ENCODE data around the gene MYMX.
A peak's percentile ranks its signal among the peaks of the same experiment; 100 is the strongest.

MYMX gene

GRCh38 chr6:44235891-44236516, 19.3 kb downstream of the MYMX start:
- CTCF ChIA-PET, result interaction anchor here (0.8 to 6.3 kb wide), 13 partner anchors 9 to 137 kb away, joined by 3 to 96 read pairs (median 13); partner anchors contain the start of genes HSP90AB1 and SLC29A1
- Histone ChIP-seq H3K27me3 (replicated peaks in 2 of 5; ENCODE audit: control insufficient read depth in 4 of 5, insufficient read depth in 5 of 5, low read length in 4 of 5) (no peaks in the 10 kb centered on the region), H3K36me3 (ENCODE audit: control insufficient read depth in 4 of 4, insufficient read depth in 4 of 4, low read length in 3 of 4) (peaks cover 2 to 35% (median 6%) of the 10 kb centered on the region in 4 experiments), H3K27ac (ENCODE audit: insufficient read depth in 1 of 2, low read depth in 1 of 2, low read length in 2 of 2, poor library complexity in 1 of 2, severe bottlenecking in 2 of 2) (no peak overlapping the region), H3K9me3 (ENCODE audit: control extremely low read depth in 1 of 5, control insufficient read depth in 4 of 5, insufficient read depth in 2 of 5, low read depth in 1 of 5, low read length in 4 of 5) (no peaks in the 10 kb centered on the region), H3K4me3 (ENCODE audit: control insufficient read depth in 1 of 7, extremely low read depth in 1 of 7, insufficient read depth in 4 of 7, low read depth in 2 of 7, low read length in 6 of 7) (no peak overlapping the region), H3K4me1 (ENCODE audit: control extremely low read depth in 1 of 4, control insufficient read depth in 4 of 4, insufficient read depth in 4 of 4, low read length in 3 of 4) (peaks cover 0 to 42% (median 40%) of the 10 kb centered on the region in 4 experiments)
- WGBS (ENCODE audit: insufficient coverage), result 100% methylated on average over 5 of the region's 6 CpGs
- DNase-seq, result no peak
- POLR2A ChIA-PET, result interaction anchor here (0.6 to 0.9 kb wide), 2 partner anchors 9 to 11 kb away, joined by 3 to 4 read pairs; partner anchors contain the start of gene HSP90AB1

GRCh38 chr6:44237021-44237812, 20.5 kb downstream of the MYMX start:
- ChIA-PET CTCF (interaction anchor here (0.6 to 6.3 kb wide), 13 partner anchors 8 to 141 kb away, joined by 3 to 96 read pairs (median 4); partner anchors contain the start of genes HSP90AB1 and SLC29A1), POLR2A (interaction anchor here (0.6 to 1.8 kb wide), 4 partner anchors 8 to 143 kb away, joined by 3 to 14 read pairs (median 4); partner anchors contain the start of gene HSP90AB1)
- no peaks in the 10 kb centered on the region for H3K9me3 ChIP-seq (ENCODE audit: control extremely low read depth in 1 of 5, control insufficient read depth in 4 of 5, insufficient read depth in 2 of 5, low read depth in 1 of 5, low read length in 4 of 5)
- H3K27ac ChIP-seq (ENCODE audit: insufficient read depth in 1 of 2, low read depth in 1 of 2, low read length in 2 of 2, poor library complexity in 1 of 2, severe bottlenecking in 2 of 2), result peak overlapping the region in 1 of 2 experiments; percentile 86
- WGBS (ENCODE audit: insufficient coverage), result 37% methylated on average over 20 of the region's 22 CpGs
- peak overlapping the region; percentile 39 to 82 (median 64) for H3K4me3 ChIP-seq (ENCODE audit: control insufficient read depth in 1 of 7, extremely low read depth in 1 of 7, insufficient read depth in 4 of 7, low read depth in 2 of 7, low read length in 6 of 7)
- H3K36me3 ChIP-seq (ENCODE audit: control insufficient read depth in 4 of 4, insufficient read depth in 4 of 4, low read length in 3 of 4), result peaks cover 0 to 24% (median under 1%) of the 10 kb centered on the region in 4 experiments
- H3K4me1 ChIP-seq (ENCODE audit: control extremely low read depth in 1 of 4, control insufficient read depth in 4 of 4, insufficient read depth in 4 of 4, low read length in 3 of 4), result peaks cover 0 to 42% (median 37%) of the 10 kb centered on the region in 4 experiments
- H3K27me3 ChIP-seq (replicated peaks in 2 of 5; ENCODE audit: control insufficient read depth in 4 of 5, insufficient read depth in 5 of 5, low read length in 4 of 5), result no peaks in the 10 kb centered on the region
- peak; percentile 90 to 97 (median 95) for DNase-seq

GRCh38 chr6:44237813-44238433, 21.2 kb downstream of the MYMX start:
- 2% methylated on average over 39 of the region's 42 CpGs for WGBS (ENCODE audit: insufficient coverage)
- ChIA-PET POLR2A (interaction anchor here (0.6 to 1.8 kb wide), 4 partner anchors 8 to 143 kb away, joined by 3 to 14 read pairs (median 4); partner anchors contain the start of gene HSP90AB1), CTCF (interaction anchor here (1.0 to 6.3 kb wide), 10 partner anchors 8 to 141 kb away, joined by 3 to 96 read pairs (median 4); partner anchors contain the start of gene SLC29A1)
- peaks cover 0 to 17% (median 0%) of the 10 kb centered on the region in 4 experiments for H3K36me3 ChIP-seq (ENCODE audit: control insufficient read depth in 4 of 4, insufficient read depth in 4 of 4, low read length in 3 of 4)
- H3K4me3 ChIP-seq (ENCODE audit: control insufficient read depth in 1 of 7, extremely low read depth in 1 of 7, insufficient read depth in 4 of 7, low read depth in 2 of 7, low read length in 6 of 7), result peak overlapping the region; percentile 39 to 82 (median 64)
- no peaks in the 10 kb centered on the region for H3K27me3 ChIP-seq (replicated peaks in 2 of 5; ENCODE audit: control insufficient read depth in 4 of 5, insufficient read depth in 5 of 5, low read length in 4 of 5)
- no peaks in the 10 kb centered on the region for H3K9me3 ChIP-seq (ENCODE audit: control extremely low read depth in 1 of 5, control insufficient read depth in 4 of 5, insufficient read depth in 2 of 5, low read depth in 1 of 5, low read length in 4 of 5)
- H3K4me1 ChIP-seq (ENCODE audit: control extremely low read depth in 1 of 4, control insufficient read depth in 4 of 4, insufficient read depth in 4 of 4, low read length in 3 of 4), result peaks cover 0 to 38% (median 32%) of the 10 kb centered on the region in 4 experiments
- DNase-seq, result peak; percentile 64 to 87 (median 84)
- H3K27ac ChIP-seq (ENCODE audit: insufficient read depth in 1 of 2, low read depth in 1 of 2, low read length in 2 of 2, poor library complexity in 1 of 2, severe bottlenecking in 2 of 2), result peak overlapping the region in 1 of 2 experiments; percentile 86

GRCh38 chr6:44238687-44239350, 22.1 kb downstream of the MYMX start:
- no peaks in the 10 kb centered on the region for H3K9me3 ChIP-seq (ENCODE audit: control extremely low read depth in 1 of 5, control insufficient read depth in 4 of 5, insufficient read depth in 2 of 5, low read depth in 1 of 5, low read length in 4 of 5)

GRCh38 chr6:44243345-44243744, 26.6 kb downstream of the MYMX start:
- Histone ChIP-seq H3K27me3 (replicated peaks in 2 of 5; ENCODE audit: control insufficient read depth in 4 of 5, insufficient read depth in 5 of 5, low read length in 4 of 5) (no peaks in the 10 kb centered on the region), H3K9me3 (ENCODE audit: control extremely low read depth in 1 of 5, control insufficient read depth in 4 of 5, insufficient read depth in 2 of 5, low read depth in 1 of 5, low read length in 4 of 5) (no peaks in the 10 kb centered on the region), H3K27ac (ENCODE audit: insufficient read depth in 1 of 2, low read depth in 1 of 2, low read length in 2 of 2, poor library complexity in 1 of 2, severe bottlenecking in 2 of 2) (no peak overlapping the region), H3K36me3 (ENCODE audit: control insufficient read depth in 4 of 4, insufficient read depth in 4 of 4, low read length in 3 of 4) (peaks cover 0 to 7% (median 1%) of the 10 kb centered on the region in 4 experiments), H3K4me3 (ENCODE audit: control insufficient read depth in 1 of 7, extremely low read depth in 1 of 7, insufficient read depth in 4 of 7, low read depth in 2 of 7, low read length in 6 of 7) (no peak overlapping the region), H3K4me1 (ENCODE audit: control extremely low read depth in 1 of 4, control insufficient read depth in 4 of 4, insufficient read depth in 4 of 4, low read length in 3 of 4) (peaks cover 5 to 20% (median 16%) of the 10 kb centered on the region in 4 experiments)
- 96% methylated on average over 4 of the region's 7 CpGs for WGBS (ENCODE audit: insufficient coverage)
- ChIA-PET POLR2A (no interaction called here), CTCF (interaction anchor here (0.8 to 6.3 kb wide), 4 partner anchors 8 to 71 kb away, joined by 3 to 32 read pairs (median 16); no protein-coding TSS in a partner anchor)
- DNase-seq, result no peak

More at GRCh38 chr6:44238687-44239350, 22.1 kb downstream of the MYMX start:
- H3K4me1 ChIP-seq (ENCODE audit: control extremely low read depth in 1 of 4, control insufficient read depth in 4 of 4, insufficient read depth in 4 of 4, low read length in 3 of 4), result peaks cover 0 to 29% (median 23%) of the 10 kb centered on the region in 4 experiments
- ChIA-PET CTCF (interaction anchor here (1.0 to 6.3 kb wide), 7 partner anchors 9 to 87 kb away, joined by 3 to 96 read pairs (median 3); partner anchors contain the start of gene SLC29A1), POLR2A (interaction anchor here (1.8 kb wide), 1 partner anchor 8 kb away, joined by 14 read pairs; the partner anchor contains the start of gene HSP90AB1)
- H3K36me3 ChIP-seq (ENCODE audit: control insufficient read depth in 4 of 4, insufficient read depth in 4 of 4, low read length in 3 of 4), result peaks cover 0 to 11% (median 0%) of the 10 kb centered on the region in 4 experiments
- no peaks in the 10 kb centered on the region for H3K27me3 ChIP-seq (replicated peaks in 2 of 5; ENCODE audit: control insufficient read depth in 4 of 5, insufficient read depth in 5 of 5, low read length in 4 of 5)
- 96% methylated on average over 7 of the region's 7 CpGs for WGBS (ENCODE audit: insufficient coverage)
- H3K27ac ChIP-seq (ENCODE audit: insufficient read depth in 1 of 2, low read depth in 1 of 2, low read length in 2 of 2, poor library complexity in 1 of 2, severe bottlenecking in 2 of 2), result no peak overlapping the region
- no peak overlapping the region for H3K4me3 ChIP-seq (ENCODE audit: control insufficient read depth in 1 of 7, extremely low read depth in 1 of 7, insufficient read depth in 4 of 7, low read depth in 2 of 7, low read length in 6 of 7)
- no peak for DNase-seq

- no peak overlapping the region for H3K27ac ChIP-seq (ENCODE audit: insufficient read depth in 1 of 2, low read depth in 1 of 2, low read length in 2 of 2, poor library complexity in 1 of 2, severe bottlenecking in 2 of 2)
- H3K4me1 ChIP-seq (ENCODE audit: control extremely low read depth in 1 of 4, control insufficient read depth in 4 of 4, insufficient read depth in 4 of 4, low read length in 3 of 4), result peaks cover 13 to 37% (median 31%) of the 10 kb centered on the region in 4 experiments
- CTCF ChIA-PET, result interaction anchor here (0.9 to 6.3 kb wide), 15 partner anchors 8 to 93 kb away, joined by 3 to 32 read pairs (median 4); no protein-coding TSS in a partner anchor
- H3K27me3 ChIP-seq (replicated peaks in 2 of 5; ENCODE audit: control insufficient read depth in 4 of 5, insufficient read depth in 5 of 5, low read length in 4 of 5), result no peaks in the 10 kb centered on the region
- 83% methylated on average over 12 of the region's 12 CpGs for WGBS (ENCODE audit: insufficient coverage)
- H3K9me3 ChIP-seq (ENCODE audit: control extremely low read depth in 1 of 5, control insufficient read depth in 4 of 5, insufficient read depth in 2 of 5, low read depth in 1 of 5, low read length in 4 of 5), result no peaks in the 10 kb centered on the region
- POLR2A ChIA-PET, result interaction anchor here (0.5 to 3.4 kb wide), 5 partner anchors 8 to 1132 kb away, joined by 3 to 42 read pairs (median 4); partner anchors contain the start of gene SLC35B2
- no peak for DNase-seq
- peaks cover 15 to 26% (median 17%) of the 10 kb centered on the region in 4 experiments for H3K36me3 ChIP-seq (ENCODE audit: control insufficient read depth in 4 of 4, insufficient read depth in 4 of 4, low read length in 3 of 4)
- H3K4me3 ChIP-seq (ENCODE audit: control insufficient read depth in 1 of 7, extremely low read depth in 1 of 7, insufficient read depth in 4 of 7, low read depth in 2 of 7, low read length in 6 of 7), result peak overlapping the region in 6 of 7 experiments; percentile 96 to 100 (median 98)
Observed at GRCh38 chr6:44245391-44245911, 28.7 kb downstream of the MYMX start.
